GM19328 (cell line): ENCODE measurements around the gene TGIF1.

ENCODE experiments used
- ATAC-seq: cut with Tn5 transposase; IDR thresholded peaks from one replicate; pipeline ENCODE4 v1.9.1; 2021; ENCODE audit warnings: mild to moderate bottlenecking, moderate library complexity; ENCODE audit not compliant: unreplicated experiment

Gene TGIF1

DNA sequence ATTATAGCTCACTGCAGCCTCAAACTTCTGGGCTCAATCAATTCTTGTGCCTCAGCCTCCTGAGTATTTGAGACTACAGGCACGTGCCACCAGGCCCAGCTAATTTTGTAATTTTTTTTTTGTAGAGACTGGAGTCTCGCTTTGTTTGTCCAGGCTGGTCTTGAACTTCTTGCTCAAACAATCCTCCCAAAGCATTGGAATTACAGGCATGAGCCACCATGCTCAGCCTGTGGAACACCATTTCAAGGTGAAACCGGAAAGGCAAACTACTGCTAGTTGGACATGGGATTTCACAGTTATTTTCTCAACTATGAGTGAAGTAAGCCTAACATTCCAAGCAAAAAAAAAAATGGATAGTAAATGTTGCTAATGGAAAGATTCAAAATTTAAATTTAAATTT is 20.9 kb upstream of the TGIF1 start:
- no peak for ATAC-seq

DNA sequence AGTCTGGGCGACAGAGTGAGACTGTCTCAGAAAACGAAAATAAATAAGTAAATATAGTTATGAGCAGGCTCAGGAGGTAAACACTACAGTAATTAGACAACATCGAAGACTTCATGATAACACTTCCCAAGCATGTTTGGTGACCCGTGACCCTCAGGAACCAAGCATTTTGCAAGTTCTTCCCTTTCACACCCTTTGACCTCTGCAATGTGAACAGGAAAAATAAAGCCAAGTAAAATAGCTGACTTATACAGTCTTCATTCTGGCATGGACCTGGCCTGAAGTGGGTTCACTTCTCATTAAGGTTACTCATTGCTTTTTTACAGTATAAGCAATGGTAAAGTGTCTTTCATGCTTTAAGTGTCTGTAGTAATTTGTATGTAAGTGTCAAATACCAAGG is 15.3 kb upstream of the TGIF1 start:
- ATAC-seq: no peak

DNA sequence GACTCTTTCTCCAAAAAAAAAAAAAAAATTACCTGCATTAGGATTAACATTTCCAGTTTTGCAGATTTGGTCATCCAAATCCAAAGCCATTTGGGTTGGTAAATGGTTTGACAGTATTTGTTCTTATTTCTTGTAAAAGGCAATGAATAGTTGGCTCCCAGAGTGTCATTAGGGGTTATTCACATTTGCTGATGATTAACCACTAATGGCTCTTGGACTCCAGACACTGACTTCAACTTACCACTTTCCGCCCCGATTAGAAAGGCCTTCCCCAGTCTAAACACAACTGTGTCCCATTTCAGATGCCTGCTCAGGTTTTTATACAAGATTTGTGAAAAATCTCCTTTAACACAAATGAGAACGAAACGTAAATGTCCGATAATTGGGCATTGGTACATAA is 9.6 kb upstream of the TGIF1 start:
- ATAC-seq: no peak

DNA sequence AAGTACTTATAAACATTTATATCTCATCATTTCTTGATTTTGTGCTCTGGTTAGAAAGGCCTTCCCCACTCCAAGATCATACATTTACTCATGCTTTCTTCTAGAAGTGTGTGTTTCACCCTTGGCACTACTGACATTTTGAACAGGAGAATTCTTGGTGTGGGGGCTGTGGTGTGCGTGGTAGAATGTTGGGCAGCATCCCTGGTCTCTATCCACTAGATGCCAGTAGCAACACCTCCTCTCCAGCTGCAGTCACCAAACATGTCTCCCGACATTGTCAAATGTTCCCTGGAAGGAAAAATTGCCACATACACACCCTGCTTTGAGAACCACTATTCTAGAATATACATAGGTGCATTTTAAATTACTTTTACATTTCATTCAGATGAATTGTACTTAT is 8.7 kb upstream of the TGIF1 start:
- ATAC-seq: no peak

DNA sequence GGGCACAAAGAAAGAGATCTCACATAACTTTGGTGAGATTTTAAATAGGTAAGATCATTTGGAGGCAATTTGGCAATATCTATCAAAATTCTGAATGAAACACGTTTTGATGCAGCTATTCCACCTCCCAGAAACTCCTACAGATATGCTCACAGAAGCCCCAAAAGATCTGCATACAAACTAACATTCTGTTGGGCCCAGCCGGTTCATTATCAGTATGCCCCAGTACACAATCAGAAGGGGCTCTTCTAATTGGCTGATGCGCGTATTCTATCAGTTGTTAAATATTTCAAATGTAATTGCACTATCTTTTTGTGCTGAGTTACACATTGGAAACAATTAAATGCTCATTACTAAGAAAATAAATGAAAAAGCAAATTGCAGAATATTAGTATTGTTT is 7.1 kb upstream of the TGIF1 start:
- ATAC-seq: no peak

DNA sequence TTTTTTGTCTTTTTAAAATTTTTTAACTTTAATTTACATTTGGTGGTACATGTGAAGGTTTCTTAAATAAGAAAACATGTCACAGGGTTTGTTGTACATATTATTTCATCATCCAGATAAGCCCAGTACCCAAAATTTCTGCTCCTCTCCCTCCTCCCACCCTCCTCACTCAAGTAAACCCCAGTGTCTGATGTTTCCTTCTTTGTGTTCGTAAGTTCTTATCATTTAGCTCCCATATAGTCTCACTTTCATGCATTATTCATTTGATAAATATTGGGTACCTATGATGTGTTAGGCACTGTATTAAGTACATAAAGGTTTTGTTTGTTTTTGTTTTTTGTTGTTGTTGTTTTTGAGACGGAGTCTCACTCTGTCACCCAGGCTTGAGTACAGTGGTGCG is 5.7 kb upstream of the TGIF1 start:
- no peak for ATAC-seq

DNA sequence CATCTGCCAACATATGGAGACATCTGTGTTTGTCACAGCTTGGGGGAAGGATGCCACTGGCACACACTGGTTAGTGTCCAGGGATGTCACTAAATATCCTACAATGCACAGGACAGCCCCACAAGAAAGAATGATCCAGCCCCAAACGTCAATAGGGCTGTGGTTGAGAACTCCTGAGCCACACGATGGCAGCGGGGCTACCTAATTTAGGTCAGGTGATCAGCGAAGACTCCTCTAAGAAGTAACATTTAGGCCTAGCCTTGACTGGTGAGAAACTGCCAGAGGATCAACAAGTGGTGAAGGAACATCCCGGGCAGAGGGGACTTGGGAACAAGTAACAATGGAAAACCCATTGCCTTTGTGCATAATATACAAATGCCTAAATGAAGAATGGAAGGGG is 5.0 kb upstream of the TGIF1 start:
- no peak for ATAC-seq

DNA sequence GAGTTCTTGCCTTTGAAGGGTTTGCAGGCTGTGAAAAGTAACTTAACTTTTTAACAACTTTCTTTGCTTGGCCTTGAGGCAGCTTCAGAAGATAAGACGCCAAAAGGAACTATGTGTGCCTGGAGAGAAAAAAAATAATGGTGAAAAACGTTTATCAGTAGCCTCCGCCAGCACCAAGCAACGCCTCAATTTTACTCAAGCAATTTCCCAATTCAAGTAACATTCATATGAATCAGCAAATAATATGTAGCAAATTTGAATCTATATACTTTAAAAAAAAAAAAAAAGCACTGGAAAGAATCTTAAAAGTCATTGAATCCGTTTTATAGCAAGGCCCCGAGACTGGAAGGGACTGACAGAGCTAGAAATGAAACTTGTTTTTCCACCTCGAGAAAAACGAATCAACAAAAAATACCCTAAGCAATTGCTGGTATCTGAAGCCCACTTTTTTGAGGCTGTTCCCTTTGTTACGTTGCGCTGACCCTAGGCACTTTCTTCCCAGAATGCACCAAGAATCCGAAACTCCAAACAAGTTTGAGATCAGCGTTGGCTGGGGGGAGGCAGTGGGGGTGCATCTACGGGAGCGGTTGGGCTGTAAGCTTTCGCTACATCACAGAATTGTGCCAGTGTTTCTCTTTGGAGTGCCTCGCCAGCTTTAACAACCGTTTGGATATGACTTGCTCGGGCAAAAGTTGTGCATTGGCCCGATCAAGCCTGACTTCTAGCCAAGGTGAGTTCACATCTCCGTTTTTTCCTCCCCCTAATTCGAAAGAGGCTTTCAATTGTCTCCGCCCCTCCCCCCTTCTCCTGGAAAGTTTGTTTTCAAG is 2.7 kb upstream of the TGIF1 start:
- no peak for ATAC-seq

DNA sequence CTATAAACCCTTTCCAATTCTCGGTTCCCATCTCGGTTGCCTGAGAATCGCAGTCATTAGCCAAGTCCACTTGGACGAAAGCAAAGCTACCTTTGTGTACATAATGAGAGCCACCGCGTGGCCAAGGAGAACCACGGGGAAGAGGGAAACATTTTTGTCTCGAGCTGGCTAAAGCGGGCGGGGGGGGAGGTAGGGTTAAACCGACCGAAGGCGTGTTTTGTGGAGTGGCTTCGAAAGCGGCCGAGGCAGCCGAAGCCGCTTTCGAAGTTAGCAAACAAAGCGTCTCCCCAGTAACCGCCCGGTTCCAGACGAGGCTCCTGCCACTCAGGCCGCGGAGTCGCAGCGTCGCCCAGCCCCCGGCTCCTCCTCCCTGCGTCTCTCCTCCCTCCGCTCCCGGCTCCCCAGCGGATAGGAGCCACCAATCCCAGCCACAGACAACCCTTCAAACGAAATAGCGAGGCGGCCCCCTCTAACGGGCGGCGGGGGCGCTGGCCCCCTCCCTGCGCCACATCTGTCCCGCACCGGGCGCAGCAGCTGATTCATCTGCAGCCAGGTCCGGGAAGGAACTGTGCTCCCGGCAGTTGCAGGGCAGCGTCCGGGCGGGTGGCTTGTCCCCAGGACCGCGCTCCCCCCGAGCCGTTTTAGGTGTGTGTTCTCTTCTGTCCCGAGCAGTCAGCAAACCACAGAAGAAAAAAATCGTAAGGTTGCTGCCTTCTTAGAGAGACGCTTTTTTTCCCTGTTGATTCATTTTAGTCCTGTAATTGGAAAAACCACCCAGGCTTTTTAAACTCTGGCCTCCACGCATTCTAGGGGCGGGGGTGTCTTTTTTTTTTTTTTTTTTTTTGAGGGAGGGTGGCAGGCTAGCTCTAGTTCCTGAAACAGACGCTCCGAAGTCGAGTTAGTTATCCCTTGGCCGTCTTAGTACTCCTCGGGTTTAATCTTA is 1.8 kb upstream of the TGIF1 start:
- ATAC-seq: peak; percentile 58

DNA sequence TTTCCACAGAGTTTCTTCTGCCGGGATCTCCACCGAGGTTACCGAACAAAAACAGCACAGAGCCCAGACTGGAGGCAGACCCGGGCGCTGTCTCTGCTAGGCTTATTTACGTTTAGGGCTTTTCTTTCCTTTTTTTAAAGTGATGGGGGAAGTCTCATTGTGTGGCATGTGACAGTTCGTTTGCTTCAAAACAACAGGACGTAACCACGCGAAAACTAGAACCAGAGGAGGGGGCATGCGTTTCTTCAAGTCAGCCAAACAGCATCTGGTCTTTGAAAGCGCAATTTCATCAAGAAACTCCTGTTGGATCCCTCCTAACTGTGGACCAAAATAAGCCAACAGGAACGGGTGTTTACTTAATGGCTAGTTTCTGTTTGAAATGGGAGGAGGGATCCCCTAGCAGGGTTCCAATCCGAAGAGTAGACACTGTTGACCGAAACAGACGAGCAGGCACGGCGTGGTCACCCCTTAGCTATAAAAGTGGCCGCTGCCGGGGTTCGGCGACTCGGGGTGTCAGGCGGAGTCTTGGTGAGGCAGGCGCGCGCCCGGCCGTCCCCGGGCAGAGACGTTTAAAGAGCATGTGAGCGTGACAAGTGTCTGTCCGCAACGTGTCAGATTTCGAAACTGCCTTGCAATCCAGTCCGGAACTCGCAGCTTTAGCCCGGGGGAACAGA is 997 bp upstream of the TGIF1 start:
- ATAC-seq: peak; percentile 51

DNA sequence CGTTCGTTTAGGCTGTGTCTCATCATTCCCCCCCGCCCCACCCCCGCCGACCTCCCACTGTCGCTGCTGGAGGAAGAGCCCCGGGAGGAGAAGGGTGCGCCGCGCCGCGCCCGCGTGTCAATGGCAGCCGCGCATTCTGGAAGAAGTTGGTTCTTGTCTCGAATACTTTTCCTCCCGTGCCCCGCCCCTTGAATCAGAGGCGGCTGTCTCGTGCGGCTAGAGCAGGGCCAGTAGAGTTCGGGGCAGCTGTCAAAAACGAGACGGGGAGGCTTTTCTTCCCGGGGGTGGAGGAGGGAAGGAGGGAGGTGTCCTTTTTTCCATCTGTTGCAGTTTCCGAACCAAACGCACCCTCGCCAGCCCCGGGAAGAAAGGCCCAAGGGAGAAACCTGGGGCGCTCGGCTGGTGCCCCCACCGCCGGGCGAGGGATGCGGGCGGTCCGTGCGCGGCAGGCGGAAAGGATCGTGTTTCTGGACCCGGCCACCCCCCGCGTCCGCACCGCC is 410 bp upstream of the TGIF1 start:
- ATAC-seq: peak; percentile 21

DNA sequence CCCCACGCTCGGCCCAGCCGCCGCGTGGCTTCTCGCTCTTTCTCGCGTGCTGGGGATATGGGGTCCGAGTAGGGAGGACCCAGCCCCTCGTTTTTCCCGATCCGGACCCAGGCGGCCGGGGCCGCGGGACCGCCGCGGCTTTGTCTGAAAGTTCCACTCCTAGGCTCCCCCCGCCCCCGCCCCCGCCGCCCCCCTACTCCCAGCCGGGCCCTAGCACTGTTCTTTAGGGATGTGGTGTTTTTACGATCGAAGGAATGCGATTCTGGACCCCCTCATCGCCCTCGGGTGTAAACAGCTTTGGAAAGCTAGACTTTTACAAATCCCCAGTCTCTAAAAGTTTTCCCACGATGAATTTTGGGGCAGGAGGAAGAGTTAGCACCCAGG is 819 bp downstream of the TGIF1 start:
- ATAC-seq: no peak

DNA sequence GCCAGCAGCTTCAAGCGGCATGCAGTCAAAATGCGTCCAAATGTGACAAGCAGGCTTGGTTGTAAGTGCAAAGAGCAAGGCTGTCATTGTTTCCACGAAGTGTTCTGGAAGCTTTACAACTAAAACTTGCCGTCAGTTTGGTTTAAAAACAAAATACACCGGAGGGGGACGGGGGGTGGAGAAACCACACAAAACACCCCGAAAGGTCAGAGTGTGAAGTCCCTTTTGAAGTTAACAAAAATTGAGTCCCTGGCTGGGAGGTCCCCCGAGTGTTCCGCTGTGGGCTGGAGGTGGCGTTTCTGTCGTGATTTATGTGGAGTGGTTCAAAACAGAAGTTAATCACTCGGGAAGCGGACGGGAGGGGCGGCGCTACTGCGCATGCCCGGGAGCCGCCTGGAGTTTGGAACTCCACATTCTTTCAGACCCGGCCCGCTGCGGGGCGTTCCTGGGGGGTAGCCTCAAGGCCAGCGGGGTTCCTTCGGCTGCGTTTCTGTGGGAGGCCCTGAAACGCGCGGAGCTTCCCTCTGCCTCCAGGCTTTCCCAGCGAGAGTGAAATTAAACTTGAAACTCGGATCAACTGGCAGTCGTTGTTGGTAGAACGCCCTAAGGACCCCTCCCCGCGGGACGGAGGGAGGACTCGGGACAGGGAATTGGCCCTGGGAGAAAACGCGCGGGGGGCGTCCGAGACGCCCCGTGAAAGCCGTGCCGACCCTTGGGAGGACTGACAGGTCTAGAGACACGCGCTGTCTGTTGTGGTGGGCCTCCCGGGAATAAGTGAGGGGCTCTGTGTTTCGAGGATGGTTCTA is 1.4 kb downstream of the TGIF1 start:
- ATAC-seq: no peak

DNA sequence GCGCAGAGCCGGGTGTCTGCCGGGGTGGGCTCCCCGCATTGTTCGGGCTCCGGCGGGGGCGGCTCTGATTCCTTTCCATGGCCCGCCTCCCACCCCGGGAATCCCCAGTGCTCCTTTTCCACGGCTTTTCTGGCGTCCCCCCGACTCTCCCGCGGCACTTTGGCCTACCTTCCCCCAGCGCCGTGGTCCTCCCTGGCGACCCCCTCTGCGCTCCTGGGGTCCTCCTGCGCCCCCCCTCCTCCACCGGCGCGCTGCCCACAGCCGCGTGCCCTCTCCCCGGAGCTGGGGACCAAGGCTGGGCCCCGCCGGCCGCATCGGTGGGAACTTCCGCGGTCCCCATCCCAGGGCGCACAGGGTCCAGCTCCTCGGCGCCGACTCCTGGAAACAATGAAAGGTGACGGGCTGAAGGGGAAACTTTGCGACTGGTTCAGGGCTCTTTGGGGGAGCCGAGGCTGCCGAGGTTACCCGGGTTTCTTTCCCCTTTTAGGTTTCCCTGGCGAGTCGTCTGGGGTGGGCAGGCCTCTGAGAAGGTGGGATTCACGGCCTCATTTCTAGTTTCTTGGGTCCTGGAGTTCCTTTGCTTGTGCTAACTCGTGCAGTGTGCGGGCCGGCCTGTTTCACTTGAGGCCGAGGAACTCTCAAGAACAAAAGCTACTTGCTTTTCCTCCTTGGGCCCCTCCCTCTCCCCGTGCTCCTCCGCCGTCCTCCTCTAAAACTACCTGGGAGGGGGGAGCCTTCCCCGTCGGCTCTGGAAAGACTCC is 2.2 kb downstream of the TGIF1 start:
- no peak for ATAC-seq

DNA sequence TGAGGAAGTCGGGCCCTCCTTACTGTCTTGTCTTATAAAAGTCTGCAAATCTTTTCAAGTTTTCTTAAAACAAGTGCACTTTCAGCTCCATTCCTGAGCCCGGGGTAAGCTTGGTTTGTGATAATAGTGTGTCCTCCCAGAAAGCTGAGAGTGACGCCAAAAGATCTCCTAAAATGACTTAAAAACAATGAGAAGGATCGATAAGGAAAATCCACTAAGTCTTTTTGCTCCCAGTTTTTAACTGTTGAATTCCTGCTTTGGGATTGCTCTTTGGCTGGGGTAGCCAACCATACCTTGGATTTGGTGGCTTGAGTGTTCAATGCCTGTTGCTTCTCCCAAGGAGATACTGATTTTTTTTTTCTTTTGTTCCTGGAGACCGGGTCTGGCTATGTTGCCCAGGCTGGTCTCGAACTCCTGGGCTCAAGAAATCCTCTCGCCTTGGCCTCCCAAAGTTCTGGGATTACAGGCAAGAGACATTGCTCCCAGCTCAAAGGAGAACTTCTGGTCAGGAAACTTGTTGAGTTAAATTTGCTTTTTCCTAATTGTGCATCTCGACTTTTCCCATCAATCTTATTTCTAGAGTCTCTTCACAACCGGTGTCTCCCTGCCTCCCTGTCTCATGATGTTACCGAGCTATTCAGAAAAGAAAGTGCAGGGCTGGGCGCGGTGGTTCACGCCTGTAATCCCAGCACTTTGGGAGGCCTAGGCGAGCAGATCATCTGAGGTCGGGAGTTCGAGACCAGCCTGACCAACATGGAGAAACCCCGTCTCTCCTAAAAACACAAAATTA is 3.0 kb downstream of the TGIF1 start:
- ATAC-seq: no peak

DNA sequence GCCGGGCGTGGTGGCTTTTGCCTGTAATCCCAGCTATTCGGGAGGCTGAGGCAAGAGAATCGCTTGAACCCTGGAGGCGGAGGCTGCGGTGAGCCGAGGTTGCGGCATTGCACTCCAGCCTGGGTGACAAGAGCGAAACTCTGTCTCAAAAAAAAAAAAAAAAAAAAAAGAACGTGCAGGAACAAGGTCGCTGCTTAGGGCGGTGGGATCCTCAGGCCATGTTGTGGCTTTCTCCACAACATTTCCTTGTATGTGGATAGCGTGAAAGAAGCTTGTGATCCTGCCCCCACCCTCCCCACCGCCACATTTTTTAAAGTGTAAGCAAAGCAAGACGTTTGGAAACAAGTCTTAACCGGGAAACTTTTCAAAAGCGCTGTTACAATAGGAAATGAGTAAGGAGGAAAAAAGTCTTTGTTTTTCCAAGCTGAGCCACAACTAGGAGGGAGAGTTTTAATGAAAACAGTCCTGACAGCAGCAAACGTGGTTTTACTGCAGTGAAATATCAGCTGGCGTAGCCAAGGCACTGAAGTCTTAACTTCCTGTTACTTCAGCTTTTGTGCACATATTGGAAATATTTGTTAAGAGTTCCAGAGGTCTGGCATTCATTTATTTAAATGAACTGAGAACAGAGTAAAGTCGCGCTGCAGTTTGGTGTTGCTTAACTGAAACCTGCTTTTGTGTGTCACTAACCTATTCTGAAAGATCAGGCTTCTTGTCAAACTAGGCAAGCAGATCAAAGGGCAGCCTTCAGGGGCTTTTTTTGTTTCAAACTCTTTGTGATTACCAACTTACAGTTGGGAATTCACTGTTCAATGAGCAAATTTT is 3.8 kb downstream of the TGIF1 start:
- no peak for ATAC-seq

DNA sequence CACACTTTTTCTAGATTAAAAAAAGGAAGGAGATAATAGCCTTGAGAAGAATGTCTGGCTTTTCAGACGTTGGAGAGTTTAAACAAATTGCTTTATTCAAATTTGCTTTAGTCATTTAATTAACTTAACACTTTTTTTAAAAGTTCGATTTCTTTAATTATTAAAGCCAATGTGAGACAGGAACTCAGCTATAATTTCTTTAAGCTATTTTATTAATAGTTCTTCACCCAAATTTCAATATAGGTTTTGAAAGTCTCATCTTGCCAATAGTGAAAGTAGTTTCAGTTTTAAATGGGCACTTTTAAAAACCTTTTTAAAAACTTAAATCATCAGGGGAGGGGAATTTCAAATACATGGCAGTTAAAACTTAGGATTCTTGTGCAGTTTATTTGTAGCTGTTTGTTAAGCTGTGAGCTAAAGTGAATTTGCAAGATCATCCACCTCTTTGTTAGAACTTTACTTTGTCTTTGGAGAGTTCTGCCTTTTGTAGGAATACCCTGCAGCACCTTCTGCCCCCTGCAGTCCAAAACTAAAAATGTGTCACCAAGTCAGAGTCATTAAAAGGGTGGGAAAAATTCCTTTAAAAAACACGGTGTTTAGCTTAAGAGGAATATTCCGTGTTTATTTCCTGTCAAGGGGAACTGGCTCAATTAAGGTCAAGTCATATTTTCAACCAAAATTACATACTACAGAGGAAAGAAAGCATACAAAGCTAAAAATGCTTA is 4.6 kb downstream of the TGIF1 start:
- no peak for ATAC-seq
